SU-DHL-6 (cell line): Measurements from ENCODE around the gene GAS1.

Experiments used
- H2AFZ ChIP-seq: fragments of 200-600 bp; sonication (generic); 2 replicates; pipeline ENCODE4 v1.6.1; 2014; ENCODE audit warnings: low read depth, mild to moderate bottlenecking, moderate library complexity, mixed read lengths, antibody characterized with exemption, low read length; ENCODE audit not compliant: severe bottlenecking
- H3F3A ChIP-seq: fragments of 200-600 bp; shearing (Covaris generic); 2 replicates; pipeline ENCODE4 v1.6.0; 2016; ENCODE audit warnings: antibody characterized with exemption, mild to moderate bottlenecking; ENCODE audit not compliant: insufficient read depth
- H3K27ac ChIP-seq: fragments of 200-600 bp; sonication (generic); 2 replicates; pipeline ENCODE4 v1.5.1; 2016; ENCODE audit warnings: low read depth, mild to moderate bottlenecking, low read length, moderate library complexity, mixed read lengths
- H3K27me3 ChIP-seq: fragments of 200-600 bp; sonication (generic), shearing (Covaris generic); 2 replicates; pipeline ENCODE4 v1.6.0; 2014; ENCODE audit warnings: mild to moderate bottlenecking, low read length
- H3K36me3 ChIP-seq: fragments of 200-600 bp; sonication (generic); 2 replicates; pipeline ENCODE4 v1.6.1; 2014; ENCODE audit warnings: mild to moderate bottlenecking, low read length, mixed read lengths
- H3K4me2 ChIP-seq: fragments of 300-600, 200-600 bp; shearing (Covaris generic), sonication (generic); 2 replicates; pipeline ENCODE4 v1.6.0; 2014; ENCODE audit warnings: low read length, low read depth, mild to moderate bottlenecking; ENCODE audit not compliant: poor library complexity, severe bottlenecking
- H3K4me3 ChIP-seq: fragments of 200-600 bp; sonication (generic); 2 replicates; pipeline ENCODE4 v1.5.1; 2014; ENCODE audit warnings: antibody characterized with exemption, low read length, mild to moderate bottlenecking, mixed read lengths; ENCODE audit not compliant: insufficient read depth, poor library complexity, severe bottlenecking
- H3K79me2 ChIP-seq: fragments of 200-600 bp; sonication (generic); 2 replicates; pipeline ENCODE4 v1.6.1; 2014; ENCODE audit warnings: mild to moderate bottlenecking, low read length, moderate library complexity; ENCODE audit not compliant: insufficient read depth
- H3K9ac ChIP-seq: fragments of 200-600 bp; sonication (generic); 2 replicates; pipeline ENCODE4 v1.7.0; 2014; ENCODE audit warnings: mild to moderate bottlenecking, low read length
- H3K9me2 ChIP-seq: fragments of 200-600 bp; sonication (generic); replicated peaks from 2 replicates; pipeline ENCODE4 v1.6.1; 2014; ENCODE audit warnings: low read length; ENCODE audit not compliant: insufficient read depth
- H3K9me3 ChIP-seq: fragments of 200-600 bp; sonication (generic); 2 replicates; pipeline ENCODE4 v1.6.1; 2014; ENCODE audit warnings: low read length, mixed read lengths; ENCODE audit not compliant: insufficient read depth
- H4K20me1 ChIP-seq: fragments of 200-600 bp; sonication (generic); 2 replicates; pipeline ENCODE4 v1.6.1; 2014; ENCODE audit warnings: low read depth, mild to moderate bottlenecking, antibody characterized with exemption, low read length, moderate library complexity, mixed read lengths
- CTCF ChIP-seq: fragments of 200-600 bp; sonication (generic); IDR thresholded peaks from one replicate; pipeline ENCODE4 v1.5.1; 2017; ENCODE audit warnings: antibody characterized with exemption, mild to moderate bottlenecking, low read length, moderate library complexity; ENCODE audit not compliant: insufficient read depth, poor library complexity, severe bottlenecking
- EZH2phosphoT487 ChIP-seq: fragments of 200-600 bp; sonication (generic), shearing (Covaris generic); conservative IDR thresholded peaks from 2 replicates; pipeline ENCODE4 v1.6.1; 2018; ENCODE audit warnings: mild to moderate bottlenecking, antibody characterized with exemption, low read length, moderate library complexity, mixed read lengths

The GAS1 gene

DNA sequence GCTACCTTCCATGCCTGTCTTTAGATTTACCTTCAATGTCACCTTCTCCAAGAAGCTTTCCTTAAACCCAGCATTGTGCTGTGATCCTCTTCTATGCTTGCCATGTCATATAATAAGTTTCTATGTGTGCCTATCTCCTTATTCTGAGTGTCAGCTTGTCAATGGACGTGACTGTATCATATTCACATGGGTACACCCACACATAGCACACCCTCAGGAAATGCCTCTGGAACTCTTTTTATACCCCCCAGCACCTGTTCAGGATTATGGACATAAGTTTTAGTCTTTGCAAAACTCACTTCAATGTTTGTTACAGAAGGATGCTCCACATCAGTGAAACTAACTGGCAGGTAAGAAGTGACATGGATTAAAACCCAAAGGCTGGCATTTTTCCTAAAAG lies 7.4 kb downstream of the GAS1 start:
- no peaks in the 10 kb centered on the region for H3K9me2 ChIP-seq
- H3F3A ChIP-seq, result no peaks in the 10 kb centered on the region
- H3K9ac ChIP-seq, result no peak overlapping the region
- H3K36me3 ChIP-seq, result no peaks in the 10 kb centered on the region
- TF ChIP-seq CTCF (no peak), EZH2phosphoT487 (no peak)
- H3K4me2 ChIP-seq, result no peak overlapping the region
- H3K27ac ChIP-seq, result no peak overlapping the region
- no peaks in the 10 kb centered on the region for H3K79me2 ChIP-seq
- no peaks in the 10 kb centered on the region for H3K27me3 ChIP-seq
- H4K20me1 ChIP-seq, result no peaks in the 10 kb centered on the region
- no peak overlapping the region for H2AFZ ChIP-seq
- no peak overlapping the region for H3K4me3 ChIP-seq
- no peaks in the 10 kb centered on the region for H3K9me3 ChIP-seq

DNA sequence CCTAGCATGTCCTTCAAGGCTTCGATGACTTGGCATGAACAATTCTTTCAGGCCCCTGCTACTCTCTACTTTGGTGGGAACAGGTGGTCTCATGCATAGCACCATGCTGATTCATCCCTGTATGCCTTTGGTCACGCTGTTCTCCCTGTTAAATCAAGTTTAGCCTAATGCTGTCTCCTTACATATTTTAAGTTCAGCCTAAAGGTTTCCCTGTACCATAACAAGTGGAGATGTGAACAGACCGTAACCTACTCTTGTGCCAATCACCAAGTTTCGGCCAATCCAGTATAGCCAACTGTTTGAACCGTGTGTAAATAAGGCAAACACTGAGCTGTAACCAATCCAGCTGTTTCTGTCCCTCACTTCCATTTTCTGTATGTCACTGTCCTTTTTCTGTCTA lies 8.0 kb downstream of the GAS1 start:
- H4K20me1 ChIP-seq, result no peaks in the 10 kb centered on the region
- no peak overlapping the region for H3K9ac ChIP-seq
- H3F3A ChIP-seq, result no peaks in the 10 kb centered on the region
- H3K27ac ChIP-seq, result no peak overlapping the region
- H2AFZ ChIP-seq, result no peak overlapping the region
- H3K9me3 ChIP-seq, result no peaks in the 10 kb centered on the region
- no peak overlapping the region for H3K4me2 ChIP-seq
- TF ChIP-seq CTCF (no peak), EZH2phosphoT487 (no peak)
- no peaks in the 10 kb centered on the region for H3K27me3 ChIP-seq
- no peak overlapping the region for H3K4me3 ChIP-seq
- H3K9me2 ChIP-seq, result no peaks in the 10 kb centered on the region
- no peaks in the 10 kb centered on the region for H3K36me3 ChIP-seq
- no peaks in the 10 kb centered on the region for H3K79me2 ChIP-seq

- no peak overlapping the region for H3K27ac ChIP-seq
- no peaks in the 10 kb centered on the region for H3K79me2 ChIP-seq
- no peaks in the 10 kb centered on the region for H3F3A ChIP-seq
- TF ChIP-seq CTCF, result no peak
- TF ChIP-seq EZH2phosphoT487, result no peak
- H3K4me2 ChIP-seq, result no peak overlapping the region
- no peaks in the 10 kb centered on the region for H3K36me3 ChIP-seq
- H3K9ac ChIP-seq, result no peak overlapping the region
- no peak overlapping the region for H3K4me3 ChIP-seq
- H2AFZ ChIP-seq, result no peak overlapping the region
- no peaks in the 10 kb centered on the region for H3K27me3 ChIP-seq
- no peaks in the 10 kb centered on the region for H3K9me2 ChIP-seq
- H3K9me3 ChIP-seq, result no peaks in the 10 kb centered on the region
- no peaks in the 10 kb centered on the region for H4K20me1 ChIP-seq
These were observed 8.5 kb downstream of the GAS1 start for GRCh38 chr9:86938780-86939179.

DNA sequence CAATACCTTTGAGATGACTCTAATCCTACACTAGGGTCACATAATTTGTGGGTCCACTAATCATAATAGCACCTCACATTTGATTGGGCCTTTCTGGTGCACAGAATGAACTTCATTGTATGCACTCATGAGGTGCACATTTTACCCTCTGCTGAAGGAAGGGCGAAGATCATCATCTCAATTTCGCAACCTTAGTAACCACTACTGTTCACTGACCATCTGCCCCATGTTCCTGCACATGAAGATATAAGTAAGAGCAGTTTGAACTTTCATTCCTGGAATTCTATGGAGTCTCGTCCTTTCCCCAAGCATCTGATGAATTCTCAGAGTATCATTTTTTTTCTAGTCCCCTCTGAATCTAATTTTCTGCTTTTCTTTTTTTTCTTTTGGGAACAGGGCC lies 21.2 kb downstream of the GAS1 start:
- no peak overlapping the region for H3K27ac ChIP-seq

More for the DNA sequence above, 21.2 kb downstream of the GAS1 start:
- Histone ChIP-seq H3K79me2 (no peaks in the 10 kb centered on the region), H3K4me2 (no peak overlapping the region), H3K9me2 (no peaks in the 10 kb centered on the region), H3K36me3 (no peaks in the 10 kb centered on the region), H2AFZ (no peak overlapping the region), H3F3A (no peaks in the 10 kb centered on the region), H3K9me3 (no peaks in the 10 kb centered on the region), H3K4me3 (no peak overlapping the region), H3K27me3 (no peaks in the 10 kb centered on the region), H3K9ac (no peak overlapping the region), H4K20me1 (no peaks in the 10 kb centered on the region)
- TF ChIP-seq CTCF (no peak), EZH2phosphoT487 (no peak)
